Stimulated activated CD4-positive, alpha-beta T cell treated with anti-CD3 and anti-CD28 coated beads, Interleukin-1b, Interleukin-23, amount 100 ng/mL, for 24 hours (primary cell): ENCODE results near the gene ZNG1F.
"Not testable (repeated sequence)": the region's sequence is repeated elsewhere in the genome, so short reads cannot be mapped to it uniquely, and the experiment has no call there.

Experiments
- DNase-seq, 4 experiments: peaks; one replicate each; pipeline ENCODE4 v3.0.0-alpha.2; 2020; ENCODE audit warnings: low read depth in 4 of 4, low spot score in 1 of 4

ZNG1F gene

DNA sequence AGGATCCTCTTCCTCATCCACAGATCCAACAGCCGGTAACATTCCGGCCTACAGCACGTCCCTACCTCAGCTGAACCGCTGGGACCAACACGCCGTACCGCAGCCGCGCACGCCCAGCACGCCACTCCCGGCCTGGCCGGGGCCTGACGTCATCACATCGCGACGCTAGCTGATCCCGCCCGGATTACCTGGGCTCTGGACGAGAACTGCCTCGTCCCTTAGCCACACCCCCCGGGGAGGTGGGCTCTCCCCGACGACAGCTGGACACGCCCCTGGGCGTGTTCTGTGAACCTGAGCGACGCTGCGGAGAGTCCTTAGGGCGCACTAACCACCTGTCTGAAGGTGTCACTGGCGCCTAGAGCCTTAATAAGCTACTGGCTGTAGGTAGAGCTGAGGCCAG, at the start of gene ZNG1F:
Gene ZNG1F, minus strand, starts transcription at position 101 of the 400 bp plus-strand sequence. Its CDS starts 59 bp downstream, at position 42.
- DNase-seq = not testable (repeated sequence)

DNA sequence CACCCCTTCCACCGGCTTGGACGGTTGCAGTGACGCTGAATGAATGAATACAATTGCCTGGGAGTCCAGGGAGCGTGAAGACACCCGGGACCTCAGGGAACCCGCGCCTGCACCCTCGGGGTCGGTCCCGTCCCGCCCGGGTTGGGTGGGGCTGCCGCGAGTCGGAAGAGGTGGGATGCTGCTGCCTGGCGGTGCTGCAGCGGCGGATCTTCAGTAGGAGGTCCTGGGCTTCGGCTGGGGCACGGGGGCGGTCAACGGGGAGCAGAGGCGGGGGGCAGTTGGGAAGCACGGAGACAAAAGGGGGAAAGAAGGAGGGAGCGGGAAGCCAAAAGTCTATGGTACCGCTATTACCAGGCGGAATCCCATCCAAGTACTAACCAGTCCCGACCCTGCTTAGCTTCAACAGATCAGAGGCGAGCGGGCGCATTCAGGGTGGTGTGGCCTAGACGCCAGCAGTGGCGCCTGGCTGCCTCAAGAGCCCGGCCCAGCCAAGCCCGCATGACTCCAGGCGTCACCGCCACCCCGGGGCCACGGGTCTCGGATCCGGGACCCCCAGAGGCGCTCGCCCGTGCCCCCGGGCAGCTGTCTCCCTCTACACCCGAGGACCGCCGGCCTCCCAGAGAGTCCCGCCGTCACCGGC, 48.1 kb upstream of the ZNG1F start:
- peak in 1 of 4 experiments; percentile 25 for DNase-seq

DNA sequence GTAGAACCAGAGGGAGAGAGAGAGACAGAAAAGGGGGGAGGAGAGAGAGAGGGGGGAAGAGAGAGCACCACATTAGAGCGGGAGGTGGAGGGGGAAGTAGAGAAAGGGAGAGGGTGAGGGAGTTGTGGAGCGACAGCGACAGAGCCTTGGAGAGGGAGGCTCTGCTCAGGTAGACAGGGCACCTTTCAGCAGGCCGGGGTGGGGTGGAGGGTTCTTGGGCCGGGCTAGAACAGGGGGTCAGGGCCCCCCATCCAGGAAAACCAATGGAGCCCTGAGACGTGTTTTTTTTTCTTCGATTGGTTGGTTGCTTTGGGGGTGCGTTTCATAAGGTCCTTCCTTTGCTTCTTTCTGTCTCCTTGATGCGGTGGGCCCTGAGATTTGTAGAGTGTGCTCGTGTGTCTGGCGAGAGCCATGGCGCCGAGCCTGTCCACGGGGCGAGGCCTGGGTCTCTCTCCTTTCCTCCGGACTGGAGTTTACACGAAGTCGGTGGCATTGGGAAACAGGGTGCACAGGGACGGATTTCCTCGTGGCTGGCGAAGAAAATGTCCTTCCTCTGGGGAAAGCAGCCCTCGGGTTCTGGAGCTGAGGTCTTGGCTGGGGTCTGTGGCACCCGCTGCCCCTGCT, 47.5 kb upstream of the ZNG1F start:
- not testable (repeated sequence) for DNase-seq

DNA sequence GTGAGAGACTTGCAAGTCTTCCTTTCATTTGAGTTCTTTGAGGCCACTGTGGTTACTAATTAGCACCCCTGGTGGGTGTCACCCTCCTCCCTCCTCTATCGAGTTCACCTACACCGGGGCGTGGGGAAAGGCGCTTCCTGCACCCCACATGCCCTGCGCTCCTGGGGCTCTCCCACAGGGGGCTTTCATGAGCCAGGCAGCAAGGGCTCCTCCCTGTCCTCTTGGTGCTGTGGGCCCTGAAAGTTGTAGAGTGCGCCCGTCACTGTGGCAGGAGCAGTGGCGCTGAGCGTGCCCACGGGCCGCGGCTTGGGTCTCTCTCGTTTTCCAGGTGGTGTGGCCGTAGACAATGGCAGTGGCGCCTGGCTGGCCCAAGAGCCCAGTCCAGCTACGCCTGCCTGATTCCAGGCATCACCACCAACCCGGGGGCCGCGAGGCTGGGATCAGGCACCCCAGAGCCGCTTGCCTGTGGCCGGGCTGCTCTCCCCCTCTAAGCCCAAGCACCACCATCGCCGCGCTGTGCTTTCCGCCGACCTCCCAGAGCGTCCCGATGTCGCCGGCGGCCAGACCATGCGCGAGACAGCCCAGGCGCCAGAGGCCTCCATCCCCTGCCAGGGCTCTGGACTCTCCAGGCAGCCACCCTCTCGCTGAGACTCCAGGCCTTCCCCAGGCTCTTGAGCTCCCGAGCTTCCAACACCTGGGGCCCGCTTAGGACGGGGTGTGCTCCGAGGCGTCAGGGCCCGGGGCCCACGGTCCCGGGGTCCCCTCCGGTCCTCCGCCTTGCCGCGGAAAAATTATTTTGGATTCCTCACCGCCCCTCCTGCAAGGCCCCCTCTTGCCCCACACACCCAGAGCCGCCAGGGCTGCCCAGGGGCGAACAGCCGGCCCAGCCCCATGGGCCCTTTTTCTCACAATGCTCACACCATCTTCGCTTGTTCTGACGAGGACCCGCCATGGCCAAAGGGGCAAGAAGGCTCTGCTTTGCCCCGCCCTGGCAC, 46.0 kb upstream of the ZNG1F start:
- DNase-seq = not testable (repeated sequence)

DNA sequence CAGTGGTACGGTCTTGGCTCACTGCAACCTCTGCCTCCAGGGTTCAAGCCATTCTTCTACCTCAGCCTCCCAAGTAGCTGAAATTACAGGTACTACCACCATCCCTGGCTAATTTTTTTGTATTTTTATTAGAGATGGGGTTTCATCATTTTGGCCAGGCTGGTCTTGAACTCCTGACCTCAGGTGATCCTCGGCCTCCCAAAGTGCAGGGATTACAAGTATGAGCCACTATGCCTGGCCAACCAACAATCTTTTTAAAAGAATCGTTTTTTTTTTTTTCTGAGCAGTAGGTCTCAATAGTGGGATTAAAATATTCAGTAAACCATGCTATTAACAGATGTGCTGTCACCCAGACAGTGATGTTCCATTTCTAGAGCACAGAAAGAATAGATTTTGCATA, 45.1 kb upstream of the ZNG1F start:
- DNase-seq = not testable (repeated sequence)

DNA sequence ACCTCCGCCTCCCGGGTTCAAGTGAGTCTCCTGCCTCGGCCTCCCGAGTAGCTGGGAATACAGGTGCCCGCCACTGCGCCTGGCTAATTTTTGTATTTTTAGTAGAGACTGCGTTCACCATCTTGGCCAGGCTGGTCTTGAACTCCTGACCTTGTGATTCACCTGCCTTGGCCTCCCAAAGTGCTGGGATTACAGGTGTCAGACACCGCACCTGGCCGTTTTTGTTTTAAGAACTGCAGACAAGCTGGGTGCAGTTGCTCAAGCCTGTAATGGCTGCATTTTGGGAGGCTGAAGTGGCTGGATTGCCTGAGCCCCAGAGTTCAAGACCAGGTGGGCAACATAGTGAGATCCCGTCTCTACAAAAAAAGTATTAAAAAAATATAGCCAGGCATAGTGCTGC, 43.2 kb upstream of the ZNG1F start:
- DNase-seq = not testable (repeated sequence)

DNA sequence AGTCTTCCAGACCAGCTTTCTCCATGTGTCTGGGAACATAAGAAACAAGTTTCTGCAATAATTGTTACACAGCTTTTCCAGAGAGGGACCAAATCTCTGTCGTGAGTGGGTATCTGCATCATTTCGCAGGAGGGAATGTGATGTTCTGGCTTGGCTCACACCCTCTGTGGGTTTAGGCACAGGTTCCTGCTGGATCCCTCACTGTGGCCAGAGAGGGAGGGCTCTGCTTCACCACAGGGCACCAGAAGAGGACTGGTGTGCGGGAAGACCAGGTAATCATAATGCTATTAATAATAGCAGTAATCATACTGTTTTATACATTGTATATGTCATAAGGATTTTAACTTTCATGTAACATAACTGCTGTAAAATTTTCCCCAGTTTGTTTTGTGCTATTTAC, 41.3 kb upstream of the ZNG1F start:
- DNase-seq = not testable (repeated sequence)

DNA sequence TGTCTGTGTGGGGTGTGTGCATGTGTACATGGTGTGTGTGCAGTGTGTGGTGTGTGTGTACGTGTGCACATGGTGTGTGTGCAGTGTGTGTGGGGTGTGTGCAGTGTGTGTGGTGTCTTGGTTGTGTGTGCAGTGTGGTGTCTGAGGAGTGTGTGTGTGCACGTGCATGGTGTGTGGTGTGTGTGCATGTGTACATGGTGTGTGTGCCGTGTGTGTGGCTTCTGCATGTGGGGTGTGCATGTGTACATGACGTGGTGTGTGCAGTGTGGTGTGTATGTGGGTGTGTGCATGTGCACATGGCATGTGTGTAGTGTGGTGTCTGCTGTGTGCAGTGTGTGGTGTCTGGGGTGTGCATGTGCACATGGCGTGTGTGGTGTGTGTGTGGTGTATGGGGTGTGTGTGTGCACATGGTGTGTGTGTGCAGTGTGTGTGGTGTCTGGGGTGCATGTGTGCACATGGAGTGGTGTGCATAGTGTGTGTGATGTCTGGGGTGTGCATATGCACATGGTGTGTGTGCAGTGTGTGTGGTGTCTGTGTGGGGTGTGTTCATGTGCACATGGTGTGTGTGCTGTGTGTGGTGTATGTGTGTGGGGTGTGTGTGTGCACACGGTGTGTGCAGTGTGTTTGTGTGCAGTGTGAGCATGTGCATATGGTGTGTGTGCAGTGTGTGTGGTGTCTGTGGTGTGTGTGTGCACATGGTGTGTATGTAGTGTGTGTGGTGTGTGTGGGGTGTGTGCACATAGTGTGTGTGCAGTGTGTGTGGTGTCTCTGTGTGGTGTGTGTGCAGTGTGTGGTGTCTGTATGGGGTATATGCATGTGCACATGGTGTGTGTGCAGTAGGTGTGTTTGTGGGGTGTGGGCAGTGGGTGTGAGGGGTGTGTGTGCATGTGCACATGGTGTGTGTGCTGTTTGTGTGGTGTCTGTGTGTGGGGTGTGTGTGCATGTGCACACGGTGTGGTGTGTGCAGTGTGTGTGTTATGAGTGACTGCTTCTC, 40.6 kb upstream of the ZNG1F start:
- DNase-seq = no peak

DNA sequence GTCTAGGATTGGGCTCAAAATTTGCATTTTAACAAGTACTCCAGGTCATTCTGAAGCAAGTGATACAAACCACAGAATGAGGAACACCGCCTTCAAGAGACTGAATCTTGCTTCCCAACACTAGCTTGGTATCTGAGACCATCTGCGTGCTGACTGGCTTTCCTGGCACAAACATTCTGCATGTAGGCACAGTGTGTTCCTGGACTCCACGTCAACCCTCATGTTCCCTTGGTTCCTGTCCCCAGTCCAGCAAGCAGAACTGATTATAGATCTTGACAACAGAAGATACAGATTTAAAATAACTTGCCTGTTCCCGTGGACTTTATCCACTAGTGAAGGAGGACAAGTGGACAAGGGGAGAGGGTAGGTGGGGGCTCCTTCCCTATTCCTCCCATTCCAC, 30.7 kb upstream of the ZNG1F start:
- DNase-seq = not testable (repeated sequence)

DNA sequence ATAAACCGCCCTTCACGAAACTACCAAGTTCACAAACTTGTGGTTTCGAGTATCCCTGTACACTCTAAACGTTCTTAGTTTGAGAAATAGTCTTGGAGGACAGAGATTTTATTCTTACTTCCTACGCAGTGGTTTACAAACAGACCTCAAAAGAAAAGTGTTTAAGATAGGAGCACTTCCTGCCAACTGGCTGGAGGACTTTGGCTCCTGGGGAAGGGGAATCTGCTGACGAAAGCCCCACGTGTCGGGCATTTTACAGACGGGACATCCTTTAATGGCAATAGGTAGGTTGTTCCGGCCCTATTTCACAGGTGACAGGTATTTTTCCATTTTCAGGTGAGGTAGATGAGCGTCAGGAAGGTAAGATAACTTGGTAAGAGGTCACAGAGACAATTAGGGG, 678 bp downstream of the ZNG1F start:
- not testable (repeated sequence) for DNase-seq

DNA sequence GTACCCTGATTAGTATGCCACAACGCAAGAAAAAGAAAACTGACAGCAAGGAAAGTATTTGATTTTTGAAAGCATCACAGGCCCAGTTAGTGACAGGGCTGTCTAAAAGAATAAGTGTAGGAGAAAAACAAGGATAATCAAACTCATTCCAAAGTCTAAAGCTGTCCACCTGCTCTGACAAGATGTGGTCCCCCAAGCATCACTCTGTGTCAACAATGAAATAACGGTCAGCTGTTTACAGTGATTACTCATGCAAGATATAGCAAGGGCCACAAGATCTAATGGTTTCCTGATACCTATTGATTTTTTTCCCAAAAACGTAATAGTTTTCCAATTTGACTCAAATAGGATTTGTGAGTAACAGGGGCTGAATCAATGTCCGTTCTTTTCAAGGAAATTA, 14.1 kb downstream of the ZNG1F start:
- DNase-seq = not testable (repeated sequence)

DNA sequence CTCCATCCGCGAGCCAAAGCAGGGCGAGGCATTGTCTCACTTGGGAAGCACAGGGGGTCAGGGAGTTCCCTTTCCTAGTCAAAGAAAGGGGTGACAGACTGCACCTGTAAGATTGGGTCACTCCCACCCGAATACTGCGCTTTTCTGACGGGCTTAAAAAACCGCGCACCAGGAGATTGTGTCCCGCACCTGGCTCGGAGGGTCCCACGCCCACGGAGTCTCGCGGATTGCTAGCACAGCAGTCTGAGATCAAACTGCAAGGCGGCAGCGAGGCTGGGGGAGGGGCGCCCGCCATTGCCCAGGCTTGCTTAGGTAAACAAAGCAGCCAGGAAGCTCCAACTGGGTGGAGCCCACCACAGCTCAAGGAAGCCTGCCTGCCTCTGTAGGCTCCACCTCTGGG, 39.0 kb downstream of the ZNG1F start:
- DNase-seq = not testable (repeated sequence)

DNA sequence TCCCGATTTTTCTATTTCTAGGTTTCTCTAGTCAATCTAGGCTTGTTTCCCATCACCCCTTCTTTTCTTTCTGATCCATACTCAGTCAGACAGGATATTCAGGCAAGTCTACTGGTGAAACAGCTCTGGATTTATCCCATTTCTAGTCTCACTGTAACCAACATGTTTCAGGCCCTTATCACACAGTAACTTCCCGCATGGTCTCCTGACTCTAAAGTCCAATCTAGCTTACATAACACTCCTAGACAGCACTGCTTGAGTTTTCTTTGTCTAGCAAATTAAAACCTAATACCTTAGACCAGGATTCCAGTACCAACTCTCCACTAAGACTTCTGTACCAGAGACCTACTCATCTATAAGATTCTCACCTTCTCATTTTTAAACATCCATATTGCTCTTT, 47.2 kb downstream of the ZNG1F start:
- not testable (repeated sequence) for DNase-seq

DNA sequence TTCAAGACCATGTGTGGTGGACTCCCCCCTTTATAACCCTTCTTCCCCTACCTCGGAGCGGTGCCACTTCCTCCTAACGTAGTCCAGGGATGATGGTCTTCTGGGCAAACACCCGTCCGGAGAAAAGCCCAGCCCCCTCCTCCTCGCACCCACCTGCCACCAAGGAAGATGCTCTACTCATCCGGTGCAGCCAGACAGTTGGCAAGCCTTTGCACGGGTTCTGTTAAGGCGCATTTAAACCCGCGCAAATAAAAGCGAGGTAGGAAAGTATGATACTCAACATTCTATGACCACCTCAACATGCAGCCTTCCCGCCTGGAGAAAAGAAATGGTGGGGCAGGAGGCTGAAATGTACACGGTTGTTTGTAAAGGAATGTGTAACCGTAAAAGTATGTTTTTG, 60.5 kb downstream of the ZNG1F start, which contains the start of gene FOXD4L6:
Gene FOXD4L6, minus strand, starts transcription at position 101 of the 400 bp plus-strand sequence. CDS start 298 bp downstream, outside the sequence.
- not testable (repeated sequence) for DNase-seq

DNA sequence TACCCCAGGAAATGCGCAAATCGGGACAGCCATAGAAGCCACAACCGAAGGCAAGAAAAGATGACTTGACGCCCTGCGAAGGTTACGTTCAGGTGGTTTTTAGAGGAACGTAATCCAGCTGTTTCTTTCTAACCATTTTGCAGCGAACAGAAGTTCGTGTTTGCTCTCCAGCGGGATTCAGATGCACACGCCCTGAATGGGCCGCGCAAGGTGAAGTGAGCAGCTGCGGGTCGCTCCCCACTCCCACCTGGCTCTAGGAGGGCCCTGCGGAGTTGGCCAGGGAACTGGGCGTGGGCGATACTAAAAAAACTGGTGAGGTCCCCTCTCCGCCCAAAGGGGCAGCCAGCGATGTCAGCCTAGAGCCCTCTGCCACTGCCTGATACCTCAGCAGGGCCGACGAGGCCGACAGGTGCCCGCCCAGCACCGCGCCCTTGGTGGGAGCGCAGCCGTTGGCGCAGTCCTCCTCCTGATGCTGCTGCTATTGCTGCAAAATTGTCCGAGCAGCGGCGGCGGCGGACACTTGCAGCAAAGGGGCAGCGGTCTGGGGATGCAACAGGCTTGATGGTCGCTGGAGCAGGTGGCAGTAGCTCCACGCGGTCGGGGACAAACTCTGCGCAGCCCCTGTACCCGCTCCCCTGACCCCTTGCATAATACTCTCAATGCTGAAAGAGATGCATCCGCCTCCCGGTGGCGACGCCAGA, 62.2 kb downstream of the ZNG1F start:
- DNase-seq = not testable (repeated sequence)

DNA sequence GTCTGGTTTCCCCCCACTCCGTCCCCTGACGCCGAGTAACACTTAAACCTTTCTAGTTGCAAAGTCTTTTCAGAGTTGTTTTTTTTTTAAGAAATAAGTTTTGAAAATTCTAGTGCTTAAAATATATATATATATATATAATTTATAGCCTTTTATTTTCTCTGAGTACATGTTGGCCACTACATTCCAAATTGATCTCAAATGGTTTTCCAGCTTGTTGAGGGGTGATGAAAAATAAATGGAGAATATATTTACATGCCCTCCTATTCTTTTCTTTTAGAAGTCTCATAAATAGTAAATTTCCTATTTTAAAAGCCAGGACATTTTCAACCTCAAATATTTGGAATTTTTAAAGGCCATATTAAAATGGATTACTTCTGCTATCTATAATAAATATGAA, 63.2 kb downstream of the ZNG1F start:
- not testable (repeated sequence) for DNase-seq

DNA sequence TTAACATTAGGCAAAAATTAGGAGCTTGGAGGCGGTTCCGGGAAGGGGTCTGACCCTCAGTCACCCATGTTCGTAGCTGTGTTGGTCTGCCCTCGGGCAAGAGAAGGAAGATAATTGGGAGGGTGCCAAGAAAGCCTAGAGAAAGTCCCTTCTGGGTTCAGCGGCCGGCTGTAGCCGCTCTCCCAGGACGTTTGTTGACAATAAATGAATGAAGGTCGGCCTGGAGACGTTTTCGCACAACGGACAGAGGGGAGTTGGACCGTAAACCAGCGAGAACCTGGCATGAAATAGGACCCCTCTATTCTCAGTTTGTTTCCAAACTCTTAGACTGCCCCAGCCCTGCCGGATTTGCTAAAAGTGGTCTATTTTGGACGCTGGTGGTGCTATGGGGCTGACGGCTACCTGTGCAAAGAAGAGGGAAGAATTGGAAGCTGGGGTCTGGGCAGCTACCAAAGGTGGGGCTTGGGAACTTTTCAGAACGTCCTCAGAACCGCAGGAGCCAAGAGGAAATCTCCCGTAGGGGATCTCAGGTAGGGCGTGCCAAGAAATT, 63.9 kb downstream of the ZNG1F start:
- not testable (repeated sequence) for DNase-seq

DNA sequence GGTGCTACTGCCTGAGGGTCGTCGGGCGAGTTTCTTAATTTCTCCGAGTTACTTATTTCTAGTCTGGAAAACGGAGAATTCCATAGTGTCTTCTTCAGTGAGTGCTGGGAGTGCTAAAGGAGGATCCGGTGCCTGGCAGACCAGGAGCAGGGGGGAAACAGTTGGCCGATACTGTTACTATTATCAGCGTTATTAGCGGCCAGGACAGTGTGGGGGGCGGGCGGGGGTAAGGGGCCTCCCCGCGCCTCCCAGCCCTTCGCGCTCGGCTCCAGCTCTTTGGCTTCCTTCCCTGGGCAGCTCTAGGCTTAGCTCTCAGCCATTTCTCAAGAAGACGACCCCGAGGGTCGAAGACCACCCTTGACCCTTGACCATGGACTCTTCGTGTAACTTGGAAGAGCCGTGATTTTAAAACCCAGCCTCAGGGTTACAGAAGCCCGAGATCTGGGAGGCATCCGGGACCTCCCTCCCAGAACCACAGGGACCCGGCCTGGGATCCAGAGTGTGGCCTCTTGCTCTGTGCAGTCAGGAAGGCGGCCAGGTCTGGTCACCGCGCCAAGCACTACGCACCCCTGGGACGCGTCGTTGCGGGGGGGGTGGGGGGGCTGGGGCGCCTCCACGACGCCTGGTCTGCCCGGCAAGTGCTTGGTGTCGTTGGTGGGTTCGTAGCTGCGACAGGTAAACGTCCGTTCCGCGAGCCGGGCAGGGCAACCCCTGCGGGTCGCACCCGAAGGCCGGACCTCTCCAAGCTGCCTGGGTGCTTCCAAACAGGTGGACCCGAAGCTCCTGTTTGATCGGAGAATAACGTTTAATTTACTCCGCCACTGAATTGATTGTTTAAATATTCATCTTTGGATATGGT, 64.6 kb downstream of the ZNG1F start:
- not testable (repeated sequence) for DNase-seq
